Naive thymus-derived CD8-positive, alpha-beta T cell (primary cell): ENCODE results near the gene DGKB. TPM values are rescaled to one million over a fixed set of nuclear protein-coding genes. Genes with fewer than 3 reads are reported as not detected.

Source experiments
- ATAC-seq, 2 donors: fragments of 150-1000 bp; cut with Tn5 transposase in 1 of 2; sonication (Bioruptor Pico), chemical (Tn5 transposase) in 1 of 2; 1 replicate in 1 of 2; 2 replicates in 1 of 2; pipeline ENCODE4 v1.10.0; 2021; ENCODE audit warnings: mild to moderate bottlenecking in 2 of 2, moderate library complexity in 2 of 2
- POLR2A ChIA-PET: fragments of 350-600 bp; sonication (Branson Sonifier 250); formaldehyde crosslinking; loops from one replicate; lab custom pipeline; 2021; ENCODE audit warnings: antibody characterized with exemption; lab: Charles Lee
- DNase-seq, 10 donors: peaks; one replicate each; pipeline versions ENCODE4 v3.0.0 to v3.0.0-alpha.2; 2020 to 2022
- H3K27ac Mint-ChIP-seq, 10 donors: one replicate each; pipeline ENCODE4 v1.8.0; 2020 to 2022; ENCODE audit warnings: mild to moderate bottlenecking in 10 of 10, mixed read lengths in 10 of 10, moderate library complexity in 4 of 10, inconsistent platforms in 1 of 10
- H3K27me3 Mint-ChIP-seq, 5 donors: one replicate each; pipeline ENCODE4 v1.8.0; 2021 to 2022; ENCODE audit warnings: mixed read lengths in 5 of 5
- H3K36me3 Mint-ChIP-seq, 3 donors: one replicate each; pipeline ENCODE4 v1.8.0; 2020 to 2022; ENCODE audit warnings: mixed read lengths in 3 of 3, mild to moderate bottlenecking in 2 of 3, inconsistent platforms in 1 of 3
- H3K4me1 Mint-ChIP-seq, 4 donors: one replicate each; pipeline ENCODE4 v1.8.0; 2021 to 2022; ENCODE audit warnings: mixed read lengths in 4 of 4
- H3K4me3 Mint-ChIP-seq, 10 donors: one replicate each; pipeline ENCODE4 v1.8.0; 2020 to 2022; ENCODE audit warnings: mild to moderate bottlenecking in 10 of 10, mixed read lengths in 10 of 10, moderate library complexity in 6 of 10, inconsistent platforms in 1 of 10
- H3K9me3 Mint-ChIP-seq, 9 donors: one replicate each; pipeline ENCODE4 v1.8.0; 2020 to 2022; ENCODE audit warnings: mixed read lengths in 9 of 9, mild to moderate bottlenecking in 3 of 9, inconsistent platforms in 1 of 9, moderate library complexity in 1 of 9
- polyA plus RNA-seq, 3 donors: library from polyadenylated mRNA; unstranded; fragments of 300-500 nt; fragmentation: Illumina TruSeq; gene quantifications; one replicate each; pipeline ENCODE4 v1.2.3, GENCODE V29; 2021
- total RNA-seq, 8 experiments: library from RNA in 2 of 8; stranded (reverse) in 2 of 8; gene quantifications; one replicate each; pipeline ENCODE4 v1.2.3 and lab custom pipeline; 2021 to 2026

Gene DGKB
- total and polyA plus RNA-seq, 5 experiments from 2014 or later = not detected

- POLR2A ChIA-PET = no interaction called here
- Mint-ChIP-seq H3K4me1 (no peaks in the 10 kb centered on the region), H3K27ac (no peak overlapping the region)
Measured at GRCh38 chr7:14628516-14628915, 274.0 kb downstream of the DGKB start.

GRCh38 chr7:14626076-14626475 lies 276.5 kb downstream of the DGKB start:
- Mint-ChIP-seq H3K27ac (no peak overlapping the region), H3K36me3 (no peaks in the 10 kb centered on the region), H3K27me3 (no peaks in the 10 kb centered on the region), H3K9me3 (peaks cover 0 to 2% (median 0%) of the 10 kb centered on the region in 9 donors), H3K4me3 (no peak overlapping the region), H3K4me1 (no peaks in the 10 kb centered on the region)
- DNase-seq (no peak), ATAC-seq (no peak)
- POLR2A ChIA-PET = no interaction called here

More at GRCh38 chr7:14628516-14628915, 274.0 kb downstream of the DGKB start:
- Mint-ChIP-seq H3K27me3 (no peaks in the 10 kb centered on the region), H3K9me3 (peaks cover 0 to 2% (median 0%) of the 10 kb centered on the region in 9 donors), H3K36me3 (no peaks in the 10 kb centered on the region), H3K4me3 (no peak overlapping the region)
- ATAC-seq (no peak), DNase-seq (no peak)

GRCh38 chr7:14622559-14622958 lies 280.0 kb downstream of the DGKB start:
- no peak for DNase-seq
- Mint-ChIP-seq H3K27me3 (no peaks in the 10 kb centered on the region), H3K9me3 (peaks cover 0 to 4% (median 0%) of the 10 kb centered on the region in 9 donors), H3K27ac (no peak overlapping the region), H3K36me3 (no peaks in the 10 kb centered on the region), H3K4me1 (no peaks in the 10 kb centered on the region), H3K4me3 (no peak overlapping the region)
- ATAC-seq = no peak
- POLR2A ChIA-PET = no interaction called here

GRCh38 chr7:14606101-14606500 lies 296.4 kb downstream of the DGKB start:
- POLR2A ChIA-PET = no interaction called here

GRCh38 chr7:14604606-14605005 lies 297.9 kb downstream of the DGKB start:
- Mint-ChIP-seq H3K4me1 (no peaks in the 10 kb centered on the region), H3K9me3 (peaks cover 0 to 14% (median 0%) of the 10 kb centered on the region in 9 donors), H3K36me3 (no peaks in the 10 kb centered on the region), H3K27ac (no peak overlapping the region), H3K27me3 (no peaks in the 10 kb centered on the region), H3K4me3 (no peak overlapping the region)
- POLR2A ChIA-PET = no interaction called here
- DNase-seq = no peak
- no peak for ATAC-seq

More at GRCh38 chr7:14606101-14606500, 296.4 kb downstream of the DGKB start:
- H3K4me3 Mint-ChIP-seq = no peak overlapping the region
- no peak for DNase-seq
- ATAC-seq = no peak
- no peaks in the 10 kb centered on the region for H3K27me3 Mint-ChIP-seq
- no peaks in the 10 kb centered on the region for H3K36me3 Mint-ChIP-seq
- no peaks in the 10 kb centered on the region for H3K4me1 Mint-ChIP-seq
- H3K27ac Mint-ChIP-seq = no peak overlapping the region
- peaks cover 0 to 18% (median 0%) of the 10 kb centered on the region in 9 donors for H3K9me3 Mint-ChIP-seq

- no peak overlapping the region for H3K27ac Mint-ChIP-seq
- no peak for DNase-seq
- H3K36me3 Mint-ChIP-seq = no peaks in the 10 kb centered on the region
- no peak overlapping the region for H3K4me3 Mint-ChIP-seq
- ATAC-seq = no peak
- peaks cover 0 to 10% (median 0%) of the 10 kb centered on the region in 9 donors for H3K9me3 Mint-ChIP-seq
- H3K27me3 Mint-ChIP-seq = no peaks in the 10 kb centered on the region
- H3K4me1 Mint-ChIP-seq = no peaks in the 10 kb centered on the region
- POLR2A ChIA-PET = no interaction called here
Measured at GRCh38 chr7:14602851-14603250, 299.7 kb downstream of the DGKB start.

- DNase-seq = no peak
- ATAC-seq = no peak
- Mint-ChIP-seq H3K27ac (no peak overlapping the region), H3K27me3 (no peaks in the 10 kb centered on the region), H3K4me3 (no peak overlapping the region), H3K4me1 (no peaks in the 10 kb centered on the region), H3K9me3 (peaks cover 0 to 14% (median 0%) of the 10 kb centered on the region in 9 donors), H3K36me3 (no peaks in the 10 kb centered on the region)
- POLR2A ChIA-PET = no interaction called here
Measured at GRCh38 chr7:14600766-14601367, 301.7 kb downstream of the DGKB start.

- H3K36me3 Mint-ChIP-seq = no peaks in the 10 kb centered on the region
- ATAC-seq = no peak
- DNase-seq = no peak
- no peaks in the 10 kb centered on the region for H3K27me3 Mint-ChIP-seq
- H3K27ac Mint-ChIP-seq = no peak overlapping the region
- H3K4me3 Mint-ChIP-seq = no peak overlapping the region
- H3K9me3 Mint-ChIP-seq = peaks cover 0 to 12% (median 0%) of the 10 kb centered on the region in 9 donors
- H3K4me1 Mint-ChIP-seq = no peaks in the 10 kb centered on the region
- POLR2A ChIA-PET = no interaction called here
Measured at GRCh38 chr7:14598978-14599377, 303.6 kb downstream of the DGKB start.

- Mint-ChIP-seq H3K4me1 (no peaks in the 10 kb centered on the region), H3K9me3 (peaks cover 0 to 6% (median 0%) of the 10 kb centered on the region in 9 donors), H3K36me3 (no peaks in the 10 kb centered on the region), H3K27ac (no peak overlapping the region), H3K4me3 (no peak overlapping the region), H3K27me3 (no peaks in the 10 kb centered on the region)
- ATAC-seq (no peak), DNase-seq (no peak)
- POLR2A ChIA-PET = no interaction called here
Measured at GRCh38 chr7:14596421-14596820, 306.1 kb downstream of the DGKB start.

GRCh38 chr7:14590206-14590605 lies 312.3 kb downstream of the DGKB start:
- POLR2A ChIA-PET = no interaction called here
- Mint-ChIP-seq H3K27ac (no peak overlapping the region), H3K4me1 (no peaks in the 10 kb centered on the region), H3K36me3 (no peaks in the 10 kb centered on the region), H3K27me3 (no peaks in the 10 kb centered on the region), H3K9me3 (peaks cover 0 to 23% (median 4%) of the 10 kb centered on the region in 9 donors), H3K4me3 (no peak overlapping the region)
- DNase-seq (no peak), ATAC-seq (no peak)

- H3K4me1 Mint-ChIP-seq = no peaks in the 10 kb centered on the region
- H3K27me3 Mint-ChIP-seq = no peaks in the 10 kb centered on the region
- no peak for ATAC-seq
- no peak for DNase-seq
- H3K27ac Mint-ChIP-seq = no peak overlapping the region
- H3K36me3 Mint-ChIP-seq = no peaks in the 10 kb centered on the region
- POLR2A ChIA-PET = no interaction called here
- H3K9me3 Mint-ChIP-seq = peaks cover 0 to 27% (median 5%) of the 10 kb centered on the region in 9 donors
- H3K4me3 Mint-ChIP-seq = no peak overlapping the region
Measured at GRCh38 chr7:14585232-14585631, 317.3 kb downstream of the DGKB start.

- Mint-ChIP-seq H3K27ac (no peak overlapping the region), H3K36me3 (no peaks in the 10 kb centered on the region), H3K4me1 (no peaks in the 10 kb centered on the region), H3K4me3 (no peak overlapping the region), H3K9me3 (peaks cover 0 to 34% (median 5%) of the 10 kb centered on the region in 9 donors), H3K27me3 (no peaks in the 10 kb centered on the region)
- POLR2A ChIA-PET = no interaction called here
- no peak for ATAC-seq
- no peak for DNase-seq
Measured at GRCh38 chr7:14583518-14583917, 319.0 kb downstream of the DGKB start.

GRCh38 chr7:14582010-14582409 lies 320.5 kb downstream of the DGKB start:
- no peak overlapping the region for H3K4me3 Mint-ChIP-seq
- H3K27ac Mint-ChIP-seq = no peak overlapping the region
- no peaks in the 10 kb centered on the region for H3K36me3 Mint-ChIP-seq
- ATAC-seq (no peak), DNase-seq (no peak)
- H3K4me1 Mint-ChIP-seq = no peaks in the 10 kb centered on the region
- POLR2A ChIA-PET = no interaction called here
- peaks cover 0 to 27% (median 5%) of the 10 kb centered on the region in 9 donors for H3K9me3 Mint-ChIP-seq
- no peaks in the 10 kb centered on the region for H3K27me3 Mint-ChIP-seq

- no peak overlapping the region for H3K4me3 Mint-ChIP-seq
- H3K4me1 Mint-ChIP-seq = no peaks in the 10 kb centered on the region
- H3K27me3 Mint-ChIP-seq = no peaks in the 10 kb centered on the region
- no peak for ATAC-seq
- POLR2A ChIA-PET = no interaction called here
- no peak overlapping the region for H3K27ac Mint-ChIP-seq
- no peaks in the 10 kb centered on the region for H3K36me3 Mint-ChIP-seq
- DNase-seq = no peak
- peaks cover 0 to 18% (median 3%) of the 10 kb centered on the region in 9 donors for H3K9me3 Mint-ChIP-seq
Measured at GRCh38 chr7:14579971-14580370, 322.6 kb downstream of the DGKB start.
